SK-N-DZ (cell line): ENCODE results near the gene KDM4D.
"Not testable (repeated sequence)": the region's sequence is repeated elsewhere in the genome, so short reads cannot be mapped to it uniquely, and the experiment has no call there.

ENCODE experiments used
- DNase-seq: peaks from one replicate; pipeline ENCODE4 v3.0.0-alpha.2; 2015; ENCODE audit warnings: low spot score

Gene KDM4D

DNA sequence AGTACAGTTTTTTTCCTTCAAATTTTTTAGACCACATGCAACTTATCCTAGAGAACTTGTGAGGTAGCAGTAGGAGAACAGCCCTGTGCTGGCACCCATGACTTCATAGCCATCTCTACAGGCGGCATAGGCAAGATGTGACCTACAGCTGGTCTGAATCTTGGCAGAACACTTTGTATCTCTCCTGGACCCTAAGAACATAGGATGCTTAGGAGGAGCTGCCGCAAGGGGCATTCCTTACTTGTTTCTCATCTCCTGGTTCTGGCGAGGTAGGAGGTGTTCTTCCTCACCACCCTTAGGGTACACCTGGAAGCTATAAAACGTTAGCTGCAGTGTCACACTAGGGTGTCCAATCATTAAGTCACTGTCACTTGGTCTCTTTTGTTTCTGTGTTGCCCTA, 16.5 kb upstream of the KDM4D start:
- no peak for DNase-seq

DNA sequence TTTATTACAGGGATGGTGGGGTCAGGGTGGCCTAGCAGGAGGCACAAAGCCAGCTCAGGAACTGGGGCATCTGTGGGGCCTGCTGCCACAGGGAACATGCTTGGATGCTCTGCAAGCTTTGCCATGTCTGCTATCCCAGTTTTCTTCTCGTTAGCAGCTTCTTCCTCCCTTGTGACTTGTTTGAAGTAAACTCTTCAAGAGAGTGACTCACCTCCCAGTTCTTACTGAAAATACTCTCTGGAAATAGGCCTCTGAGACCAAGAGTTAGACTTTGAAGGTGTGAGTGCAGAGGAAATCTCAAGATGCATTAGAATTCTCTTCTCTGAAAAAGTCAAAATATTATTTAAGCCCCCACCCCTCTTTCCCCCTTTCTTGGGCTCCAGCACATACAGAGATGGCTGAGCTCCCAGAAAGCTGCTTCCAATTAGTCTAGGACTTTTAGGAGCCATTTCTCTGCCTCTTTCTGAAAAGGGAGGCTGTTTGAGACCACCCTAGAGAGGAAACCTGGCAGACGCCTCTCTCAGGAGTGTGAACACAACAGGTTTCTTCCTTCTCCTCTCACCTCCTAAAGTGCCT, 15.3 kb upstream of the KDM4D start:
- no peak for DNase-seq

DNA sequence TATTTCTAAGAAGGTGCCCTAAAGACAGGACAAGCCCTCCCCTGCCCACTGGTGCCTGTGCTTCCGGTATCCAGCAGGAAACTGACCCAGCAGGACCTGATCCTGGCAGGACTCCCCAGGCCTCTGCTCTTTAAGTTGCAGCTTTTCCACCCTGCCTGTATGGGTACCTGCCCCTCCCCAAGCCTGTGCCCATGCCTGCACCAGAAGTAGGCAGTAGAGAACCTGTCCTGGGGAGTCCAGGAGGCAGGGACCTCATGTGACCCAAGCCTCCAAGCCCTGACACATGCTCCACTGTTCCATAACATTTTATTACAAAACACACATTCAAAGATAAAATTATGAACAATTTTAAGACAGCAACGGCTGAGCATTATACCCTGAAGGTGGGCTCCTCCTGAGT, 14.3 kb upstream of the KDM4D start:
- no peak for DNase-seq

DNA sequence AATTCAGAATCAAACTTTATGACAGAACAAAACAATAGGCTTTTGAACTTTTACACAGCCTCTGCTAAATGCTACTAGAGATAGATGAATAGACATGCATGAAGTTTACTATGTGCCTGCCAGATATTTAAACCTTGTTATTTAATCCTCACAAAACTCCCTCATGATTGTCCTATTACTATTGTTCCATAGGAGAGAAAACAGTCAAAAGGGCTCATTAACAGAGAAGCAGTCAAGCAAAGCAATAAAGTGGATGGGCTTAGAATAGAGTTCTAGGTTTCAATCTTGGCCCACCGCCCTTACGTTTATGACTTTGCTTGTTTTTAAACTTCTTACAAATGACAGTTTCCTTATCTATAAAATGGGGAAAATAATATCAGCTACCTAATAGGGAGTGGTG, 13.0 kb upstream of the KDM4D start:
- DNase-seq, result no peak

DNA sequence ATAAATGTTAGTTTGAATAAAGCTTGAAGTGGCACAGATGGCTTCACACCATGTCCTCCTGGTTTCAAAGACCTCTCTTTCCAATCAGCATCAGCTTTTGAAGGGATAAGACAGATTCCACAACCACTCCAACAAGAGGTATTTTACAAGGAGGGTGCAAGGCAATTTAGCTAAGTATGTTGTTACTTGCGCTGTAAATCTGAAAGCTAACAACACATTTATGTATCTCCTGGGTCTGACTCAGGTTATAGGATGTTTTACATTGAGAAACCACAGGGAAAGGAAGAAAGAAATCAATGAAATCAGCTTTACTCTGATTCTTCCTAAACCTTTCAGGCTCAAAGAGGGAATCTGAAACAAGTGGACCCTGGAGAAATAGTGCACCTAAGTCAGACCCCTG, 12.3 kb upstream of the KDM4D start:
- DNase-seq, result no peak

DNA sequence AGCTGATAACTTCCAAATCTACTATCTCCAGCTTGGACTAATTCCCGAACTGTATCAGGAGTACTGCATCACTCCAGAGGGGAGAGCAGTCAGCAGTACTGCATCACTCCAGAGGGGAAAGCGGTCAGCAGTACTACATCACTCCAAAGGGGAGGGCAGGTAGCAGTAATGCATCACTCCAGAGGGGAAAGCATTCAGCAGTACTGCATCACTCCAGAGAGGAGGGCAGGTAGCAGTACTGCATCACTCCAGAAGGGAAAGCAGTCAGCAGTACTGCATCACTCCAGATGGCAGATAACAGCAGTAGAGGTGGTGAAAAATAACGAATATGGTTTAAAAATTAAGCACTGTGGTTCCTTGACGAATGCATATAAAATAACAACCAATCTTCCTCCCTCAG, 8.6 kb upstream of the KDM4D start:
- no peak for DNase-seq

DNA sequence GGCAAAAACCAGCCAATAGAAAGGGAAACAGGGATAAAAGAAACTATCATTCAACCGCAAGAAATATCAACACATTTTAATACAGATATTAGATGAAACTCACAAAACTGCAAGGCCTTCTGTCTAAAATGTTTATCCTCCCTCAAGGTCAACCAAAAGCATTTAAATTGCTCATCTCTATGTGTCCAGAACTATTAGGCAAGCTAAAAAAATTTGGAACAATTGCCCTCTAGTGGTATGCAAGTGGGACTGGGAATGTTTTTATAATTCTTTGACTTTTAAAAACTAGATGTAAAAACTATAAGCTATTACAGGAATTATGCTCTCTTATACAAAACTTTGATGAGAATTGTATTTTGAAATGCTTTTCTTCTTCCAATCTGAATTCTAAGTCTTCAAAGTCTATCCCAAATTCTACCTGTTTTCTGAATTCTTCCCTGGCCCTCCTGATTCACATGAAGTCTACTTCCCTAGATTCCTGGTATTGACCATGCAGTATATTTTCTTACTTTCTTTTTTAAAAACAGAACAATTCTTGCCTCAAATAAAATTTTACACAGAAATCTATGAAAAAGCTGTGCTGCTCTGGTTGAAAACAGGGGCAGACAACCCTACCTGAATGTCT, 5.1 kb upstream of the KDM4D start:
- no peak for DNase-seq

DNA sequence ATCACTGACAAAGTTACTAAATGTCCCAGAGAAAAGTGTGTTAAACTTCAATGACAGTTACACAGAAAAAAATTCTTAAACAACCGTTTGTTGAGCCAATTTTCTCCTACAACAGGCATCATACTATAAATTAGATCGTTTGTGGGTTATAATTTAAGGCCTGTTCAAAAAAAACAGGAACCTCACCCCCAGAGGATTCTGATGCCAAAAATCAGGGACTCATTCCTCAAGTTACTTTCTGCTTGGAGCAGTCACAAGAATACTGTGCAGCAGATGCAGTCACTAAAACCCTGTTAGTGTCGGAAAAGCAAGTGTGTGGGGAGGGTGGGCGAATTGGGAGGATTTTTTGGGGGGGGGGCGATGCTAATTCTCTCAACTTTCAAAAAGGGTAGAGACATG, 810 bp upstream of the KDM4D start:
- DNase-seq, result no peak

DNA sequence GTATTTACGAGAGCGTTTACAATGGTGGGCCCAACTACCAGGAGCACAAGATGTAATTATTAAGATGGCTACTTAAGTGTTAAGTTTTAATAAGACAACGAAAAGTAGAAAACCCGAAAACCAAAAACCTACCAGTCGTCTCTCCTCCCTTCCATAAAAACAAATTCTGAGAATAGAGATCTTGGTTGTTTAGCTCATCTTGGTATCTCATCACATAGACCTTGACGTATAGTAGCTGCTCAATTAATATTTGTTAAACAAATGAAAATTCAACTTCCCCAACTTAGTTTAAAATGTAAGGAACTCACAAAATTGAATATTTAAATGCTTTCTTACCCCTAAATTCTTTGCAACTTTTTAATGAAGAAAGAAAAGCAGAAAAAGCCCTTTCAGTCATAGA, 669 bp downstream of the KDM4D start:
- DNase-seq, result no peak

DNA sequence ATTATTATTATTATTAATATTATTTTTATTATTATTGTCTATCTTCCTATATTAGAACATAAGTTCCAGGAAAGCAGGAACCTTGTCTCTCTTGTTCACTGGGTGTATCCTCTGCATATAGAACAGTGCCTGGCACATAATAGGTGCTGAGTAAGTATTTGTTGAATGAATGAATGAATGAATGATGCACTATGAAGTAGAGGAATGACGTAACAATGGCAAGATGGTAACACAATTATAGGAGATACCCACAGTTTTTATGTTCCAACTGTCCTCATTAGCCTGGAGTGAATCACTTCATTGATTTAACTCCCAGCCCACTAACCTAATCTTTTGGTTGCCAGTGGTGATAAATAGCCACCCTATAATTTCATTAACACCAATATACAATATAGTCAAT, 2.1 kb downstream of the KDM4D start:
- DNase-seq, result no peak

DNA sequence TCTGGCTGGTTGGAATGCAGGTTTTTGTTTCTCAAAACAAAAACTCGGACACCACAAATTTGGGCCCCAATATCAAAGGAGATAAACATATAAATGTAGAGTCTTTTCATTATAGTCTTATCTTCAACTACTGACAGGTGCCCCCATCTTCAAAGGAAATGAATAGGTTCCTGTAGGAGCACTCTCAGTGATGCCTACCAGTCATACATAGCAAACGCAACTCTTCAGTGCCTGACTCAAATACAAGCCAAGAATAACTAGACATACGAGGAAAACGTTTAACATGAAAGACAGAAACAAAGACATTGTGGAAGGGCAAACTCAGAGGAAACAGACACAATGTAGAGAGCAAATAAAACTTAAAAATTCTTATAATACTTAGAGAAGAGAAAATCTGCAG, 13.9 kb downstream of the KDM4D start:
- DNase-seq, result no peak

DNA sequence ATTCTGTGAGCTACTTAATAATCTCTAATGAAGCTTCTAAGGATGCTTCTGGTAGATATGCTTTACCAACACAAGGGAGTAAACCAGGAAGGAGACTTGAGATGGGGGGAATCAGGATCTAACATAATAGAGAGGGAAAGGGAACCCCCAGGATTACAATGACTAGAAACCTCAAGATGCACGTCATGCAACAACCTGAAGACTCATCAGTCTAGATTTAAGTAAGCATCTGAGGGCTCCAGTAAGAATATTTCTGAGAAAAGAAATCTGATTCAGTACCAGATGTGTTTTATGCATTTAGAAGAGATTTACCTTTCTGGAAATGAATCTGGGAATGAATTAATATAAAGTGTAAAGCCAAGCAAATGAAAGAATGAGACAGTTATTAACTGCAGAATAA, 15.2 kb downstream of the KDM4D start:
- no peak for DNase-seq

DNA sequence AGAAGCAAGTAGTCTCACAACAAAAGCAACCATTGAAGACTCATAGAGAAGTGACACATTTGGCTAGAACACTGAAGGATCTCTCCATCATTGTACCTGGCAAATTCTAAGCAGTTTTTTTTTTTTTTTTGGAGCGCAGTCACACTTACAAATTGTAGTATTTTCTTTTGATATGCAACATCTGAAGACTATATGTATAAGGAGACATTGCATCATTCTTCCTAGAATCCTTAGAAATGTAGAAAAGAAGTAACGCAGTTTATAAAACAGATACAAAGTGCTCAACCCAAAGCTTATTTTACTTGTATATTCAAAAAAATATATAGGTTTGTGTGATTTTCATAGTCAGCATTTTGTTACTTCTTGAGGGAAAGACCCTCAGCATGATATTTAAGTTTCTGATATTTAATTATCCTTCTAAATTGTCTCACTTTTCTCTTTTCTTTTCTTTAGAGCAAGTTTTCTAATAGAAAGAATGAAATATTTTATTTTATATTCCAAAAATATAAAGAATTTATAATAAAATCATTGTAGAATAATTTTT, 20.0 kb downstream of the KDM4D start:
- DNase-seq, result no peak

DNA sequence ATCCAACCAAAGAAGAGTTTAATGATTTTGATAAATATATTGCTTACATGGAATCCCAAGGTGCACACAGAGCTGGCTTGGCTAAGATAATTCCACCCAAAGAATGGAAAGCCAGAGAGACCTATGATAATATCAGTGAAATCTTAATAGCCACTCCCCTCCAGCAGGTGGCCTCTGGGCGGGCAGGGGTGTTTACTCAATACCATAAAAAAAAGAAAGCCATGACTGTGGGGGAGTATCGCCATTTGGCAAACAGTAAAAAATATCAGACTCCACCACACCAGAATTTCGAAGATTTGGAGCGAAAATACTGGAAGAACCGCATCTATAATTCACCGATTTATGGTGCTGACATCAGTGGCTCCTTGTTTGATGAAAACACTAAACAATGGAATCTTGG, 23.9 kb downstream of the KDM4D start:
- no peak for DNase-seq

DNA sequence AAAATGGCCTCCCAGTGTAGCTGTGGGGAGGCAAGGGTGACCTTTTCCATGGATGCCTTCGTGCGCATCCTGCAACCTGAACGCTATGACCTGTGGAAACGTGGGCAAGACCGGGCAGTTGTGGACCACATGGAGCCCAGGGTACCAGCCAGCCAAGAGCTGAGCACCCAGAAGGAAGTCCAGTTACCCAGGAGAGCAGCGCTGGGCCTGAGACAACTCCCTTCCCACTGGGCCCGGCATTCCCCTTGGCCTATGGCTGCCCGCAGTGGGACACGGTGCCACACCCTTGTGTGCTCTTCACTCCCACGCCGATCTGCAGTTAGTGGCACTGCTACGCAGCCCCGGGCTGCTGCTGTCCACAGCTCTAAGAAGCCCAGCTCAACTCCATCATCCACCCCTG, 24.8 kb downstream of the KDM4D start:
- DNase-seq, result no peak

DNA sequence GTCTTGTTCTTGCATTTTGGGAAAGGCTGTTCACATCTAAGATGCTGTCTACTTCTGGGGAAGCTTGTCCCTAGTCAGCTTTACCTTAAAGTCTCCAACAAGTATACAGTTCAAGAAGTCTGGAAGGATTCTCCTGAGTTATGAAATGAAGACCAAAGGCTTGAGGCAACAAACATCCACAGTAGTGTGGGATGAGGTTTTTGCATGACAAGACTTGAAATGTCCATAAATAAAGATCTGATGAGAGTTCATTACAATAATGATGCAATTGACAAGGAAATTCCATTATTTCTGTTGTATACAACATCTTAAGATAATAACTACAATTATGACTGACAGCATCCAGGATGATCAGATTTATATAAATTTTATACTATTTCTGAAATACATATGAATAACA, 30.2 kb downstream of the KDM4D start:
- no peak for DNase-seq

DNA sequence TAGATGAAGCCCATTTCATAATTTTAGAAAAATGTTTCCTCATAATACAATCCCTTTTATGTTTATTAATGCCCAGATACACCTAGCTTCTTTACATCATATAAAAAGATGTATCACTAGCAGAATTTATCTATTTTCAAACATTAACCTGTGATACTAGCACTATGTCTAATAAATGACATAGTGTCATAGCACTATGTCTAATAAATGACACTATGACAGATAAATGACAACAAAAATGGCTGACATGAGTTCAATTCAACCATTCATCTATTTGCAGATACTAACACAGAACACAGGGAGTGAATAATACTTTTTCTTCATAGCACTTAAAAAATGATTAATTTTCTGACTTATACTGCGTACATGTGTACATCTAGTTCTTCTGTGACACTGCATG, 32.1 kb downstream of the KDM4D start:
- DNase-seq, result no peak

DNA sequence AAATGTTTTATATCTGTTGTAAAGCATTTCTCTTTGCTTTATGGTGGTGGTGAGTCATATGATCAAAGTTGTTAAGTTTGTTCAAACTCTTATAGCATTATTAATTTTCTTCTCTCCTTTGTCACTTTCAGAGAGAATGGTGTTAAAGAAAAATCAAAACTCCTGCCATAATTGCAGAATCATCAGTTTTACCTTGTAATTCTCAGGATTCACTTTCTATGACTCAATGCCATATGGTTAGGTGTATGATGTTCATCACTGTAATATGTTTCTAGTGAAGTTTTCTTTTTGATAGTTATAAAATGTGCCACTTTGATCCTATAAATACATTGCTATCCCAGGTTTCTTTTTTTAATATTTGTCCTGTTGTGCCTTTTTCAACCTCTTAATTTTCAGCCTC, 37.9 kb downstream of the KDM4D start:
- no peak for DNase-seq

DNA sequence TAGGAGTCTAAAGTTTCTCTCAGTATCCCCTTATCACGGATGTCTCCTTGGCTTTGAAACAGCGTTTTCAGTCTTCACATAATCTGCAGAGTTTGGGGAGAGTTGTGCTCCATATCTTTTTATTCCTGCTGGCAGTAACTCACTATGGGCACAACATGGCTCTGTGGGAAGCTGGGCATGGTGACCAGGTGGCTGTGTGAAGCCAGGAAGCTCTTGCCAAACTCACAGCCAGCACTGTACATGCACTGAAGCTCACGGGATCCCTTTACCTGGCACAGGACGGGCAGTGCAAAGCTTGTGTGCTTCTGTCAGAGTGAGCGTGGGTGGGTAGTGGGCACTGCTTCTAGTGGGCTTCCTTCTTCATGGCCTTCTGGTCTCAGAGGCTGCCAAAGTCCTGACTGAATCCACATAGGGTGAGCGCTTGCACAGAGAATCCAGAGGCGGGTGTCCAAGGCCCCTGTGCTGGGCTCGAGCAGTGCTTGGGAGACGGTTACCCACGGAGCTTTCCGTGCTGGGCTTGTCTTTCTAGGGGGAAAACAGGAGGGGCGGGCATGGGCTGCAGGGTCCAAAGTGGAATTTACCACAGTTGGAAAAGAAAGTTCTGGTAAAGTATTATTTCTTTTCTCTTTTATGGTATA, 40.8 kb downstream of the KDM4D start:
- DNase-seq, result no peak

DNA sequence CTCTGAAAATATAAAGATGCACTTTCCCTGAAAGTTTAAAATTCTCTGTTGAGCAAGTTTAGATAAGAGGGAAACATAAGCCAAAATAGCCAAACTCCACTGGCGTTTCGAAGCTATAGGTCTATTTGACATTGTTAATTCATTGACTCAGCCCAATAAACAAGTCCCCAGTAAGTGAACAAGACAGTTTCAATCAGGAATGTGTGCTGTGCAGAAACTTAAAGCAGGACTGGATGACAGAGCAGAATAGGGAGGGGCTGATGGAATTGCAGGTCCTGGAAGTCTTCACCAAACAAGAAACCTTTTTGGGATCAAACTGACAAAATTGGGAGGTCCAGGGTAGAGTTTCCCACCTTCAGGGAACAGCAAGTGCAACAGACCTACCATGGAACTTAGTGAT, 42.6 kb downstream of the KDM4D start:
- DNase-seq, result no peak

DNA sequence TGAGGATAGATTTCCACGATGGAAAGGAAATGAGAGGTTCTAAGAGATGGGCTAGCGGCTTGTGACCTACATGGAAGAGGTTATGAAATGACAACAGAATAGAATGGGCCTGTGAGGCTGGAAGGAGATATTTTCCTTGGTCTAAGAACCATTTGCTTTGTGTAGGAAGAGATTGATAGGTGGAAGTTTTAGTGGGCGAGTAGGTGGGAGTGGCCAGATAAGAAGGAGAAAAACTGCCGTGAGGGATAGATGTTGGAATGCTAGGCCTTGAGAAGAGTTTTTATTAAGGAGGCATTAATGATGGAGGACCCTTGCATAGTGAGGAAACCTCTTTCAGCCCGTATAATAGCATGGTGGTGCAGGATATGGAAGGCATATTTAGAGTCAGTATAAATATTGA, 48.0 kb downstream of the KDM4D start:
- DNase-seq, result not testable (repeated sequence)

DNA sequence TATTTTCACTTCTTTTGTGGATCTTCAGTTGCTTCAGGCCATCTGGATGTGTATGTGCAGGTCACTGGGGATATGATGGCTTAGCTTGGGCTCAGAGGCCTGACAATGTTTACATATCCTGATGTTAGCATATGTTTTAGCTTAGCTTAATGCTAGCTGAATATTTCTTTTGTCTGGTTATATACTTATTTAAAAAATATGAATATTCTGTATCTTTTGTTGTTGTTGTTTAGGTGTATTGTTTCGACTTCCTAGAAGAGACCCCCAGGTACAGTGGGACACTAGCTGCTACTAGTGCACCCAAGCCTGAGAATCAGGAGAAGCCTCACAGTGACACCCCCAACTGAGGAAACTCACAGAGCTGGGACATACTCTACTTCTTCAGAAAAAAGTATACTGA, 51.4 kb downstream of the KDM4D start, which contains the start of gene KDM4E:
TSS of gene KDM4E (plus strand) at position 301 of the 400 bp plus-strand sequence. CDS start 300 bp downstream, outside the sequence.
- no peak for DNase-seq

DNA sequence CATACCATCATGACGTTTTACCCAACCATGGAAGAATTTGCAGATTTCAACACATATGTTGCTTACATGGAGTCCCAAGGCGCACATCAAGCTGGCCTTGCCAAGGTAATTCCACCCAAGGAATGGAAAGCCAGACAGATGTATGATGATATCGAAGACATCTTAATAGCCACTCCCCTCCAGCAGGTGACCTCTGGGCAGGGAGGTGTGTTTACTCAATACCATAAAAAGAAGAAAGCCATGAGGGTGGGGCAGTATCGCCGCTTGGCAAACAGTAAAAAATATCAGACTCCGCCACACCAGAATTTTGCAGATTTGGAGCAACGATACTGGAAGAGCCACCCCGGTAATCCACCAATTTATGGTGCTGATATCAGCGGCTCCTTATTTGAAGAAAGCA, 52.1 kb downstream of the KDM4D start:
- DNase-seq, result not testable (repeated sequence)
